ENCODE measurements around the gene TAS2R60.
"Not testable (repeated sequence)": the region's sequence is repeated elsewhere in the genome, so short reads cannot be mapped to it uniquely, and the experiment has no call there.

Gene TAS2R60

DNA sequence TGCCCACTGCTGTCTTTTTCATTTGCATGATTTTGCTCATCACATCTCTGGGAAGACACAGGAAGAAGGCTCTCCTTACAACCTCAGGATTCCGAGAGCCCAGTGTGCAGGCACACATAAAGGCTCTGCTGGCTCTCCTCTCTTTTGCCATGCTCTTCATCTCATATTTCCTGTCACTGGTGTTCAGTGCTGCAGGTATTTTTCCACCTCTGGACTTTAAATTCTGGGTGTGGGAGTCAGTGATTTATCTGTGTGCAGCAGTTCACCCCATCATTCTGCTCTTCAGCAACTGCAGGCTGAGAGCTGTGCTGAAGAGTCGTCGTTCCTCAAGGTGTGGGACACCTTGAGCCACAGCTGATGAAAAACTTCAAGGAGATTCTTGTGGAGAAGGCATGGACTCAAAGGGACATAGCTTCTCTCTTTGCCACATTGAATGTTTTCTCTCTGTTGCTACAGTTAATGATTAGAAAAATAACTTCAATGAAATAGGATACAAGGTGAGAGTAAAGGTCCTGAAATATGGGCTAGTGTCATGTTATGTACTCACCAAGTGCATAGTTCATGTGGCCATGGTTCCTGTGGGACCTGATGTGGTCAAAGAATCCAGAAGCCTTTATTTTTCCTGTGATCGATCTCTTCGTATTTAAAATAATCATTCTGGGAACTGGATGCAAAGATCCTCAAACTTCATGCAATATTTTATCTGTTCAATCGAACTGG lies 970 bp downstream of the TAS2R60 start:
- DNase-seq, result no peak

DNA sequence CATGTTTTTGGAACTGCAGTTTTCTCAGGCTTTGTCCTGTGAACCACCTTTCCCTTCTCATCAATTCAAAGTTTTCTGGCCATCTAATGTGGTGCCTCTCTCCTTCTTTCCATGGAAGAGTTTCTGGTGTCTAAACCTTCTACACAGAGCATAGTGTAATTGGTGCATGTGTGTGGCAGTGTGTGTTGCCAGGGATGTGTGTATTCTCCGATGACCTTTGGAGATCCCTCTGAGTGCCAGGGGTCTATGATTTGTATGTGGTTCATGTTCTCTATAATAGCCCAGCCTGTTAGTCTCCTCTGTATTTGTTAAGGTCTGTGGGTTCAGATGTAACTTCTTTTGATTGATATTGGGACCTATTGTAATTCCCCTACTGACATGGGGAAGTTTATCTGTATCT lies 1.5 kb downstream of the TAS2R60 start:
- no peak for DNase-seq

DNA sequence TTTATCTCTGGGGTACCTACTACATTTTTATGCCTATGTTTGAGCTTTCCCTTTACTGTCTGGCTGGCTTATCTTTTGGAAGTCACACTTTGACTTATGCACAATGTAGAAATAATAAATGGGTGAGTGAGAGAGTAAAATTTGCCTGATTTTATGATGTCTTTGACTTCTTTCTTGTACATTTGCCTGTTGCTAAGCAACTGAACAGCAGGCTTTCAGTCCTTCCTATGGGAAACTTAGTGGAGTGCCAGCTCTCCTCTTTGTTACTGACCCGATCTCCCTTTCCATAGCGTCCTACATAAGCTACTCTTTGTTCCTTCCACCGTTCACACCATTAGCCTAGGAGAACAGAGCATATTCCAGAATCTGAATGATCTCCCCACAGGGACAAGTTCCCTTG lies 4.2 kb downstream of the TAS2R60 start:
- no peak for DNase-seq

DNA sequence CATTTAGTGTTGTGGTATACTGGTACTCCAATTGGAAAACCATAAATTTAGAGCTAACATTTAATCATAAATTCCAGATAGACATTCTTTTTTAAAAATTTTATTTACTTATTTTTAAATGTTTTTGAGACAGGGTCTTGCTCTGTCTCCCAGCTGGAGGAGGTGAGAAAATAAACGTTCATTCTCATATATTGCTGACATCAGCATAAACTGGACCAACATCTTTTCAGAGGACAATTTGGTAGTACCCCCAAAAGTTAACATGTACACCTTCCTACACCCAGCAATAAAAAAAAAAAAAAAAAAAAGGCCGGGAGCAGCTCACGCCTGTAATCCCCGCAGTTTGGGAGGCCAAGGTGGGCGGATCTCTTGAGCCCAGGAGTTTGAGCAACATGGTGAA lies 5.2 kb downstream of the TAS2R60 start:
- no peak for DNase-seq

DNA sequence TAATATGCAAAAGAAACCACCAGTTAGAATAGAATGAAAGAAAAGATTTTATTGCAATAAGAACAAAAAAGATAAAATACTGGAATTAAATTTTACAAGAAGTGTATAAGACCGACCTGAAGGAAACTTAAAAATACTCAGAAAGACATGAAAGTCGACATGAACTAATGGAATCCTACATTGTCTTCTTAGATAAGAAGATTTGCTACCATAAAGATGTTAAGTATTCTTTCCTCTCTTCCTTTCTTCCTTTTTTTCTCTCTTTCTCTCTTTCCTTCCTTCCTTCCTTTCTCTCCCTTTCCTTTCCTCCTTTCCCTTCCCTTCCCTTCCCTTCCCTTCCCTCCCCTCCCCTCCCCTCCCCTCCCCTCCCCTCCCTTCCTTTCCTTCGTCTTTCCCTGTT lies 6.5 kb downstream of the TAS2R60 start:
- no peak for DNase-seq

DNA sequence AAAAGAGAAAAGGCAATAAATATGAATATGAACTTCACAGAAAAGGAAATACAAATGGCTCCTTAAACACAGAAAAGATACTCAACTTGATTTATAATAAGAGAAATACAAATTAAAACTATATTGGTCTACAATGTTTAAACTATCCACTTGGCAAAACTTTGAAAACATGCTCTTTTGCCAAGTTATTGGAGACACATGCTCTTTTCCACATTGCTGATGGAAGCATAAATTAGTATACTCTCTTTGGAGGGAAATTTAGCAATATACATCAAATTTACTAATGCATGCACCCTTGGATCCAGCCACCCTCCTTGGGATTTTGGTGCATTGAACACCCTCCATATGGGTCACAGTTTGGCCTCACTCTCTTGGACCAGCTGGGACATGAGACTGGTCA lies 7.9 kb downstream of the TAS2R60 start:
- no peak for DNase-seq

DNA sequence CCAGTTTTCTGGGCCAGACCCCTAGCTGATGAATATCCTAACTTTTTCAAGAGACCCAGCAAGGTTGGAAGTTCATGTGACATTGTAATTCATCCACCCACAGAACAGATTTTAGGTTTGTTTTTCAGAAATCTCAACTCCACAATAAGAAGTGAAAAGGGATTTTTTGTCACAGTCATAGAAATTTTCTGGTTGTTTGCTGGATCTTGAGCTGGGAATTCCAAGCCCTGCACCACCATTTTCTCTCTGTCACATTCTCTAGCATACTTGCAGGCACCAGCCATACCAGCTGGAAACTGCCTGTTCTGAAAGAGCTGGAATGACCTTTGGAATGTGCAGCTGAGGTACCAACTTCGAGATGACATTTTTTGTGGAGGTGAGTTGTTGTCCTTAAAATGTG lies 8.5 kb downstream of the TAS2R60 start:
- no peak for DNase-seq

DNA sequence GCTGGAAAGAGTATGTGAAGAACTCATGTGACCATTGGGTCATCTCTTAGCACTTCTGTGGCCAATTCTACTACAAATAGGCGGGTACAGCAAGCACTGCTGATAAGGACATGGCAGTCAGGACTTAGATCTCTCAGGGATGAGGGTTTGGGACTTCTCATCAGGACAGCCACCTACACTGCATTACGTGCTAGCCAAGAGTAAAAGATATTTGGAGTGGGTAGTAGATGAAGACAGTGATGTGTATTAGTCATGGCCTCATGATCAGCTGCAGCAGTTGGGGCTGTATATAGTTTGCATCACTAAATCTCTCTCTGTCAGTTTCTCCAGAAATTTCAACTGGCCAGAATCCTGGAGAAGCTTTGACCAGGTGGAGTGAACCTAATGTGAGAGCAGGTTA lies 9.2 kb downstream of the TAS2R60 start:
- no peak for DNase-seq

DNA sequence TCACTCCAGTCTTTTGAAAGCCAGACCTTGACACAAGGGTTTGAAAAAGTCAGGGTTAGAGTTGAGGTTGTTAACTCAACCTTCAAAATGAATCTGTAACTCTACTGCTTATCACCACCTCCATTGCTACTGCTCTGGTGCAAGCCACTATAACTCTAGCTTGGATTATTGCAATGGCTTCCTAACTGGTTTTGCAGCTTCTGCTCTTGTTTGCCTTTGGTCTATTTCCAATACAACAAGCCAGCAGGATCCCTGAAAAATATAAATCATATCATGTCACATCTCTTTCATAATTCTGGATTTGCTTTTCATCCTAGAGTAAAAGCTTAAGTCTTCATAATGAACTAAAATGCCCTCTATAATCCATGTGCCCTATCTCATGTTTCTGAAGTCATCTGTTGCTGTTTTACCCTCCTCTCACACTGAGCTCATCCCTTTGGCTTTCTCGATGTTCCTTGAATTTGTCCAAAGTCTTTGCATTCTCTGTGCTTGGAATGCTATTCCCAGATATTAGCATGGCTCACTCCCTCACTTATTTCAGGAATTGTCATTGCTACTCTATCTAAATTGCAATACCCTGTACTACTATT lies 10.9 kb downstream of the TAS2R60 start:
- DNase-seq, result no peak

DNA sequence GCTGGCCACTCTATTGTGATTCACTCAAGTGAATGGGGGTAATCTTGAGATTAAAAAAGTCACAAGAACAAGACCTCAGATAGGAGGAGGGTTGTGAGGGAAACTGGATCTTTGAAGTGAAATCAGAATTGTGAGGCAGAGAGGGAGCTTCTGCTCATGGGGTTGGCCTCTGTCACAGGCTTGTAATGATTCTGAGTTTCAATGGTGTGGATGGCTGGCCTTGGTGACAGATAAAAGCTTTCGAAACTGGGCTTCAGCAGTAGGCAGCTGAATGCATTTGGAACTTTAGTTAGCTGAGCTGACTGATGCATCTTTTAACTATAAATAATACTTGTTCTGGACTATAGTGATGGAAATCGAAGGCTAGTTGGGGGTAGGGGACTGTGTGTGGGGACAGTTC lies 12.2 kb downstream of the TAS2R60 start:
- no peak for DNase-seq

DNA sequence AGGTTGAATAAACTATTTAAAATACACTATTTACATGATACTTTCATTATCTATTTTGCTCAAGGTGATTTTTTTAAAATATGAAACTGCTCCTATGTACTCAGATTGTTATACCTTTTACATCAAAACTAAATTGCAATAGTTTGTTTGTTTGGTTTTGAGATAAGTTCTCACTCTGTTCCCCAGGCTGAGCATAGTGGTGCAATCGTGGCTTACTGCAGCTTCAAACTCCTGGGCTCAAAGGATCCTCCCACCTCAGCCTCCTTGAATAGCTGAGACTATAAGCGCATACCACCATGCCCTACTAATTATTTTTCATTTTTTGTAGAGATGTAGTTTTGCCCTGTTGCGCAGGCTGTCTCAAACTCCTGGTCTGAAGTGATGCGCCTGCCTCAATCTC lies 12.7 kb downstream of the TAS2R60 start:
- DNase-seq, result no peak

DNA sequence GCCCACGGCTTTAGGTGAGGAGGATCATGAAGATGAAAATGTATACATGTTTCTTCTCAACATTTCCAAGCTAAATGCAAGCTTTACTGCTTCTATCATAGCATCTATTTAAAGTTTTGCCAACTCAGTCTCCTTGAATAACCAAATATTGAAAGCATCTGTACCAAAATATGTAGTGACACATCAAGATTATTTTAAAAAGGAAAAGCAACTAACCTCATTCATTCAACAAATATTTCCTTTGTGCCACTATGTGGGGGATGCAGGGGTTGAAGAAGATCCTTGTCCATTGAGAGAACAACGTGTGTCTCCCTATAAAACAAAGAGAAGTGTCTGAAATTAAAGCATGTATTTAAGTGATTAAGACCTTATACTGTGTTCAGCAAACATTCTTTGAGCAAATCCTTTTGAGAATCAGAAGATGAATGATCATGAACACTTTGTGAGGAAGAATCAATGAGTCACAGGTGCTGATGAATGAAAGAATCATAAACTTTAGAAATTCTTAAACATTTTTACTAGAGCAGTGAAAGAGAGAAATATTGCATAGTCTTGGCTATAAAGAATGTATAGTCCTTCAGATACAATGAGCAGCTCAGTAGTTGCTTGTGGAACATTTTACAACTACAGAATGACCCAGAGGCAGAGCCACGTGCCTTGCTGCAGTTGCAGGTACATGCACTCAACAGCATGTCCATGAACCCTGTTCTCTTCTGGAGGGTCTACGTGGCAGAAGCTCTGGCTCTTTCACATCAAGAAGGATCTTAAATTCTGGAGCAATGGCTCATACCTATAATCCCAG lies 13.9 kb downstream of the TAS2R60 start:
- no peak for DNase-seq

DNA sequence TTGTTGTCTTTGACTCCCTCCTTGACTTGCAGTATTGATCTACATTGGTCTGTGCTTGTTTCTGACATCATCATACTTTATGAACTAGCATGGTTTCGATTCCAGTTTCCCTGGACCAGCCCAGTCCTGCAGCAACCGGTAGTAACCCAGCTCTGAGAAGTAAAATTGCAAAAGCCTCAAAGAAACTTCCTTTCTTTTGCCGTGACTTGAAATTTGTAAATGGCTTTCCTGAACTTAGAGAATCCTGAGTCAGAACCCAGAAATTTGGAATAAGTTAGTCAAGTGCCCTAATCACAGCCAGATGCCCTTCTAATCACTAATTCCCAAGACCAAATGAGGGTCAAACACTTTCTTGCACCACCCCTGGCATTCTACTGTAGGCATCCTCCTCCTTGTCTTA lies 15.0 kb downstream of the TAS2R60 start:
- DNase-seq, result no peak

DNA sequence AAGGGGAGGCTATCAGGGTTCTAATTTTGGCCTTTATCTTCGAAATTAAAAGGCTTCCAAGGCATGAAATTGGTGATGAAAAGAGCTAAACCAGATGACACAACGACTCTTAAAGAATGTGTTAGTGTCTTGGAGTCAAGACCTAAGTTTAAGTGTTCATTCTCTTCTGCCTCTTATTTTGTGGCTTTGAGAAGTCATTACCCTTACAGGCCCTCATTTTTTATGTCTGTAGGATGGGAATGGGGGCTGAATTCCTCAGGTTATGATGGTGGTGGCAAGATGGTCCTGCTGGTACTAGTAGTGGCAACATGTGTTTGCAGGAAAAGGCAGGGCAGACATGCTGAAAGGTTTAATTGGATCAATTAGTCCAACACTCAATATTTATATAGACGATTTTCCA lies 15.4 kb downstream of the TAS2R60 start:
- DNase-seq, result no peak

DNA sequence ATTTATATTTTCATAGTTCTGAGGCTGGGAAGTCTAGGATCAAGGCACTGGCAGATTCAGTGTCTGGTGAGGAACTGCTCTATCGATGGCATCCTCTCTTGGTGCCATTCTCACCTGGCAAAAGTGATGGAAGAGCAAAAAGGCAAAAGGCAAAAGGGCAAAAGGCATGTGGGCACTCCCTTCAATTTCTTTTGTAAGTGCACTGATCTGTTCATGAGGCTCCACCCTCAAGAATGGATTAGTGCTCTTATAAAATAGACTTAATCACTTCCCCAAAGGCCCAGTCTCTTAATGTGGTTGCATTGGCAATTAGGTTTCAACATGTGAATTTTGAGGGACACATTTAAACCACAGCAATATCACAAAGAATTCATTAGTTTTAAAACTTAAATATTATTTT lies 16.1 kb downstream of the TAS2R60 start:
- no peak for DNase-seq

DNA sequence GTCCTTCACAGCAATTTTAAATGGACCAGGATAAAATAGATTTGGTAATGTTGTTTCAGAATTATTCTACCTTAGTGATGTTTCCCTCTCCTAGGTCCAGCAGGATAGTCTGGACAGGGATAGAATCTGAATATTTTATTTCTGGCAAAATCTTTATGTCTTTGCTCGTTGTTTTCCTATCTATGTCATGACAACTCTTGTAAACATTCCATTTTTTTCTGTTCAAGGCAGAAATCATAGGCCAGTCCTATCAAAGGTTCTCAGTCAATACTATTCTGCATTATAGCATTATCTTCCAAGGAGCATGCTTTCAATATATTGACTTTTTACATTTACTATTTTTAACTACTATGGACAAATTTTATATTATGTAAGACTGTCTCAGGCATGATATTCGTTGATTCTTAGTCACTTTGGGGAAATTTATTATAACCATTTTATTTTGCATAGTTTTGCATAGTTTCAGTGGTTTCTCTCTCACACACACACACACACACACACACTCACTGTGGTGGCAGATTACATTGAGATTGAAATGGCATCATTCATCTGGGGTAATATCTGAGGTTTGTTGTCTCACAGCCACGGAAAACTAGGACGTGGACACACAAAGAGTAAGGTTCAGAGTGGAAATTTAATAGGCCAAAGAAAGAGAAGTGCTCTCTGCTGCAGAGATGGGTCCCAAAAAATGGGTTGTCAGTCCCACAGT lies 17.2 kb downstream of the TAS2R60 start:
- DNase-seq, result no peak

DNA sequence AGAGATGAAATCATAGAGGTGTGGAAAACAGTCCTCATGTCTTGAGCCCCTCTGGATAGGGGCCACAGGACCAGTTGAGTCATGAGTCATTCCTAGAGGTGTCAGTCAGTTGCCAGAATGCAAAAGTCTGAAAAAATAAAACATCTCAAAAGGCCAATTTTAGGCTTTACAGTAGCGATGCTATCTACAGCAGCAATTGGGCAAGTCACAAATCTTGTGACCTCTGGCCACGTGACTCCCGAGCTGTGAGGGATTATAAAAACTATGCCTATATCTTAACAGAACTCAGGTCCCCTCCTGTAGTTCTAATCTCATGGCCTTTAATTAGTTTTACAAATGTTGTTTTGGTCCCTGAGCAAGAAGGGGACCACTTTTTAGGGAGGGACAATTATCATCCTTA lies 18.8 kb downstream of the TAS2R60 start:
- DNase-seq, result no peak

DNA sequence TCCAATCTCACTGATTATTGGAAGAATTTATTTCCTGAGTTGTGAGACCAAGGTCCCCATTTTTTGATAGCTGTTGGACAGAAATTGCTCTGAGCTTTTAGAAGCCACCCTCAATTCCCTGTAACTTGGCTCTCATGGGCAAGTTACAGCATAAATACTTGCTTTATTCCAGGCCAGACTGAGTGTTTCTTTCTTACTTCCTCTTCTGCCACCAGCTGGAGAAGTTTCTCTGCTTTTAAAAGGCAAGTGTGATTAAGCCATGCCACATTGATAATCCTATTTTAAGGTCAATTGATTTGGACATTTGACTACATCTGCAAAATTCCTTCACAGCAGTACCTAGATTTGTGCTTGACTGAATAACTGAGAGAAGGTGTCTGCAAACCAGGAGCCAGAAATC lies 20.3 kb downstream of the TAS2R60 start:
- DNase-seq, result no peak

DNA sequence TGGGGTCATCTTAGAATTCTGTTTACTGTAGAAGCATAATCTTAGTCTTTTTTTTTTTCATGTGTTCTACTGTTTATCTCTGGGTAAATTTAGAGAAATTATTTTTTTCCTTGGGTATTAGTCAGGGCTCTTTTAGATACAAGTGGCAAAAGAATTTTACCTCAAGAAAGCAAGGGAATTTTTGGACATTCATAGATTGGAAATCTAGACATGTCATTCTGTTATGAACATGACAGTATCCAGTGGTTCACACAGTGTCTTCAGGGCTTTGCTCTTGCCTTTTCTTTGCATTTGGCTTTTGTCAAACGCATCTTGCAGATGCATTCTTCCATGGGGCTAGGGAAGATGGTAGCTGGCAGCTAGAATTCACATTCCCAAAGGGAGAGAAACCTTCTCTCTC lies 20.7 kb downstream of the TAS2R60 start:
- DNase-seq, result no peak

DNA sequence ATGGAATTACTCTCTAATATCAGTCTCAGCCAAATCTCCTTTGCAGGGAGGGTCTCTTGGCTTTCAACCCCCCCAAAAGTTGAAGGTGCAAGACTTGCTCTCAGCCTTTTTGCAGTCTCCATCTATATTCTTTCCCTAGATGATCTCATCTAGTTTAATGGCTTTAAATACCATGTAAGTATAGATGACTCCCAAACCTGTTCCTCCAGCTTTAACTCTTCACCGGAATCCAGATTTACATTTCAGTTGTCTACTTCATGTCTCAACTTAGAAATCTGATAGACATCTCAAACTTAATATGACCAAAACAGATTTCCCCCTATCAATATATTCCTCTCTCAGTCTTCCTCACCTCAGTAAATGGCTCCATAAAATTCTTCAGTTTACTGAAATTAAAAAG lies 24.5 kb downstream of the TAS2R60 start:
- no peak for DNase-seq

DNA sequence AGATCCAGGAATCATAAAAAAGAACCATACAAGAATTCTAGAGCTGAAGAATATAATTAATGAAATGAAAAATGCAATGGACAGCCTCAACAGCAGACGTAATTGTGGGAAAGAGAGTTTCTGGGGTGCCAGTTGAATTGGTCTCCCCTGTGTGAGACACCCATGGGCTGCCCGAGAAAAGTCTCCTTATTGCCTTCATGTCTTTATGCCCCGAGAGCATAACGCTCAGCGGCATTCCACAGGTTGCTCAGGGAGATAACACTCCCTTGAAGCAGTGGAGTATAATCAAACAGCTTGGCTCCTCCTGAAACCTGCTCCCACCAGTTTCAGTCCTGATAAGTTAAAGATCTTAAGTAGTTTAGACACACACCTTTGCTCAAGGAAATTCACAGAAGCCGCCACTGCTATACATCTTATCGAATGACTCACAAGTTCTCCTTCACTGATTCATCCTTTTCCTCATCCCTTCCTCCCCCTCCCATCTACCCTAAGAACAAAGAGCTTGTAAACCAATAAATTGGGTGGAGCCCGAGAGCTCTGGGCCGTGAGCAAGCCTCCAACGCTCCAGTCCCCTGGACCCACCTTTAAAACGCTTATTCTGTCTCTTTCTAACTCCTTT lies 28.9 kb downstream of the TAS2R60 start:
- DNase-seq, result not testable (repeated sequence)

DNA sequence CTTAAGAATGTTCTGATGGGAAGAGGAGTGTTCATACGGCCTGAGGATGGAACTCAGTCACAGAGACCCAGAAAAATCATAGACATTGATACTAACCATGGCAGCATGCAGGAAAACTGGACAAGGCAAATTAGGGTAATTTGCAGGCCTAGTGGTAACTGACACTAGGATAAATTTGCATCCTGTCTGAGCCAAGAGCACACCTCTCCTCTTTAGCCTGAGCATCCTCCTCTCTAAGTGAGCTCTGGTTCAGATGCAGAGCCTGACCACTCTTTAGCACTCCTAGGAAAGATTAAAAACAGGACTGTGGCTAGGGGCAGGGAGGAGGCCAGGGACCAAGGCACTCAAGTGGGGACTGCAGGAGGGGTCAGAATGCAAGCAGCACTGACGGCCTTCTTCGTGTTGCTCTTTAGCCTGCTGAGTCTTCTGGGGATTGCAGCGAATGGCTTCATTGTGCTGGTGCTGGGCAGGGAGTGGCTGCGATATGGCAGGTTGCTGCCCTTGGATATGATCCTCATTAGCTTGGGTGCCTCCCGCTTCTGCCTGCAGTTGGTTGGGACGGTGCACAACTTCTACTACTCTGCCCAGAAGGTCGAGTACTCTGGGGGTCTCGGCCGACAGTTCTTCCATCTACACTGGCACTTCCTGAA lies 34.4 kb downstream of the TAS2R60 start, which contains the start of gene TAS2R41:
Gene TAS2R41, plus strand, starts transcription at position 373 of the 650 bp plus-strand sequence. Its CDS starts 0 bp downstream, at position 373.
- no peak for DNase-seq
